Gastrocnemius medialis (tissue), 4 donors: ENCODE results near the gene L3HYPDH.

ENCODE experiments used
- CTCF ChIP-seq, 5 experiments: fragments of 450-650 bp in 3 of 5; fragments of 200-600 bp in 2 of 5; sonication (generic) in 2 of 5; IDR thresholded peaks in 4 of 5; conservative IDR thresholded peaks in 1 of 5; 1 replicate in 4 of 5; 2 replicates in 1 of 5; pipeline ENCODE4 v1.5.1; 2016 to 2019; ENCODE audit warnings: antibody characterized with exemption in 5 of 5, mild to moderate bottlenecking in 3 of 5, moderate library complexity in 3 of 5
- POLR2A ChIP-seq, 2 donors: fragments of 450-650 bp; IDR thresholded peaks; one replicate each; pipeline ENCODE4 v1.6.1; 2017; ENCODE audit warnings: antibody characterized with exemption in 2 of 2, mild to moderate bottlenecking in 2 of 2, moderate library complexity in 2 of 2

- TF ChIP-seq POLR2A (IDR thresholded peaks at IDR 0.05), result no peak
- no peak for TF ChIP-seq CTCF (IDR thresholded peaks at IDR 0.05 in 4 of 5, conservative IDR thresholded peaks at IDR 0.05 in 1 of 5)
These were observed 18.7 kb downstream of the L3HYPDH start, which contains the start of gene GPR135 for GRCh38 chr14:59465316-59466135.
